ENCODE results near the gene MAMLD1.
A peak's percentile ranks its signal among the peaks of the same experiment; 100 is the strongest.

Gene MAMLD1

GRCh38 chrX:150460781-150461180 lies 97.7 kb downstream of the MAMLD1 start:
- DNase-seq (ENCODE audit: low spot score), result no peak

- DNase-seq (ENCODE audit: low spot score), result peak; percentile 46
Observed at GRCh38 chrX:150463566-150463965, 100.4 kb downstream of the MAMLD1 start.

- DNase-seq (ENCODE audit: low spot score), result no peak
Observed at GRCh38 chrX:150464001-150464400, 100.9 kb downstream of the MAMLD1 start.

- no peak for DNase-seq (ENCODE audit: low spot score)
Observed at GRCh38 chrX:150465326-150465725, 102.2 kb downstream of the MAMLD1 start.

GRCh38 chrX:150465881-150466775 lies 103.0 kb downstream of the MAMLD1 start:
- DNase-seq (ENCODE audit: low spot score), result no peak

- DNase-seq (ENCODE audit: low spot score), result no peak
Observed at GRCh38 chrX:150472306-150472705, 109.2 kb downstream of the MAMLD1 start.

- no peak for DNase-seq (ENCODE audit: low spot score)
Observed at GRCh38 chrX:150473371-150473770, 110.3 kb downstream of the MAMLD1 start.

GRCh38 chrX:150475461-150475860 lies 112.3 kb downstream of the MAMLD1 start:
- DNase-seq (ENCODE audit: low spot score), result no peak

- no peak for DNase-seq (ENCODE audit: low spot score)
Observed at GRCh38 chrX:150476164-150476699, 113.1 kb downstream of the MAMLD1 start.

- no peak for DNase-seq (ENCODE audit: low spot score)
Observed at GRCh38 chrX:150477371-150477770, 114.3 kb downstream of the MAMLD1 start.

- DNase-seq (ENCODE audit: low spot score), result no peak
Observed at GRCh38 chrX:150478496-150479492, 115.7 kb downstream of the MAMLD1 start.

GRCh38 chrX:150482537-150483206 lies 119.6 kb downstream of the MAMLD1 start:
- DNase-seq (ENCODE audit: low spot score), result no peak

GRCh38 chrX:150483356-150483985 lies 120.4 kb downstream of the MAMLD1 start:
- no peak for DNase-seq (ENCODE audit: low spot score)

- DNase-seq (ENCODE audit: low spot score), result peak; percentile 38
Observed at GRCh38 chrX:150486011-150486410, 122.9 kb downstream of the MAMLD1 start.

GRCh38 chrX:150487369-150488094 lies 124.4 kb downstream of the MAMLD1 start:
- no peak for DNase-seq (ENCODE audit: low spot score)

- DNase-seq (ENCODE audit: low spot score), result no peak
Observed at GRCh38 chrX:150489359-150490015, 126.4 kb downstream of the MAMLD1 start.

- no peak for DNase-seq (ENCODE audit: low spot score)
Observed at GRCh38 chrX:150495496-150495895, 132.4 kb downstream of the MAMLD1 start.

GRCh38 chrX:150499240-150499639 lies 136.1 kb downstream of the MAMLD1 start:
- no peak for DNase-seq (ENCODE audit: low spot score)

- DNase-seq (ENCODE audit: low spot score), result no peak
Observed at GRCh38 chrX:150502091-150502490, 139.0 kb downstream of the MAMLD1 start.
